ENCODE data around the gene RHOT1. TPM values are rescaled to one million over a fixed set of nuclear protein-coding genes. Genes with fewer than 3 reads are reported as not detected.
A peak's percentile ranks its signal among the peaks of the same experiment; 100 is the strongest.
"Not testable (repeated sequence)": the region's sequence is repeated elsewhere in the genome, so short reads cannot be mapped to it uniquely, and the experiment has no call there.

Gene RHOT1
- total RNA-seq, 2 donors from 2014 or later = 18.9 to 19.5 TPM

- H3K27me3 Mint-ChIP-seq = no peaks in the 10 kb centered on the region
- peaks cover 20% of the 10 kb centered on the region for H3K4me1 Mint-ChIP-seq
- peak overlapping the region; percentile 97 for H3K4me3 Mint-ChIP-seq
- H3K27ac Mint-ChIP-seq = peak overlapping the region; percentile 95
- H3K9me3 ChIP-seq (ENCODE audit: control insufficient read depth, low read length, poor library complexity, severe bottlenecking) = no peaks in the 10 kb centered on the region
- DNase-seq (peak; percentile 58 to 73 (median 73)), ATAC-seq (peak; percentile 99)
- no peaks in the 10 kb centered on the region for H3K36me3 Mint-ChIP-seq (ENCODE audit: low read depth)
Observed at GRCh38 chr17:32127158-32127897, 15.0 kb upstream of the RHOT1 start.

DNA sequence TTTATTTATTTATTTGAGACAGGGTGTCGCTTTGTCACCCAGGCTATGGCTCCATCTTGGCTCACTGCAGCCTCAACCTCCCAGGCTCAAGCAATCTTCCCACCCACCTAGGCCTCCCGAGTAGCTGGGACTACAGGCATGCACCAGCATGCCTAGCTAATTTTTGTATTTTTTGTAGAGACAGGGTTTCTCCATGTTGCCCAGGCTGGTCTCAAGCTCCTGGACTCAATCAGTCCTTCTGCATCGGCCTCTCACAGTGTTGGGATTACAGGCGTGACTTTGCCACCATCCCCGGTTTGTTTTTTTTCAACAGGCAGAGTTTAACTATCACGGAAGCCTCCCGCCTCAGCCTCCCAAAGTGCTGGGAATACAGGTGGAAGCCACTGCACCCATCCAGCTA lies 13.8 kb upstream of the RHOT1 start:
- peak overlapping the region; percentile 76 for H3K4me3 Mint-ChIP-seq
- H3K9me3 ChIP-seq (ENCODE audit: control insufficient read depth, low read length, poor library complexity, severe bottlenecking); DNase-seq; H3K27me3 Mint-ChIP-seq; H3K36me3 Mint-ChIP-seq (ENCODE audit: low read depth); ATAC-seq: not testable (repeated sequence)
- peak overlapping the region; percentile 95 for H3K27ac Mint-ChIP-seq
- peaks cover 20% of the 10 kb centered on the region for H3K4me1 Mint-ChIP-seq

- not testable (repeated sequence) for H3K36me3 Mint-ChIP-seq (ENCODE audit: low read depth); H3K27me3 Mint-ChIP-seq; H3K4me1 Mint-ChIP-seq; DNase-seq; ATAC-seq; H3K4me3 Mint-ChIP-seq; H3K9me3 ChIP-seq (ENCODE audit: control insufficient read depth, low read length, poor library complexity, severe bottlenecking); H3K27ac Mint-ChIP-seq
Observed at GRCh38 chr17:32135497-32136117, 6.7 kb upstream of the RHOT1 start.

GRCh38 chr17:32136856-32137255 lies 5.4 kb upstream of the RHOT1 start:
- Mint-ChIP-seq H3K4me3 (no peak overlapping the region), H3K4me1 (peaks cover 11% of the 10 kb centered on the region), H3K27me3 (no peaks in the 10 kb centered on the region), H3K27ac (no peak overlapping the region), H3K36me3 (ENCODE audit: low read depth) (no peaks in the 10 kb centered on the region)
- peak; percentile 22 for ATAC-seq
- no peak for DNase-seq
- no peaks in the 10 kb centered on the region for H3K9me3 ChIP-seq (ENCODE audit: control insufficient read depth, low read length, poor library complexity, severe bottlenecking)

DNA sequence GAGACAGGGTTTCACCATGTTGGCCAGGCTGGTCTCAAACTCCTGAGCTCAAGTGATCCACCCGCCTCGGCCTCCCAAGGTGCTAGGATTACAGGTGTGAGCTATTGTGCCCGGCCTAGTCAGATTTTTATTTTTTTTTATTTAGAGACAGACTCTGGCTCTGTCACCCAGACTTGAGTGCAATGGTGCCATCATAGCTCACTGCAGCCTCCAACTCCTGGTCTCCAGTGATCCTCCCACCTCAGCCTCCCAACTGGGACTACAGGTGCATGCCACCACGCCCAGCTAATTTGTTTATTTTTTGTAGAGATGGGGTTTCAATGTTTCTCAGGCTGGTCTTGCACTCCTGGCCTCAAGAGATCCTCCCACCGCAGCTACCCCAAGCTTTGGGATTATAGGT lies 2.8 kb upstream of the RHOT1 start:
- H3K4me3 Mint-ChIP-seq; H3K27me3 Mint-ChIP-seq; H3K9me3 ChIP-seq (ENCODE audit: control insufficient read depth, low read length, poor library complexity, severe bottlenecking); ATAC-seq; DNase-seq; H3K27ac Mint-ChIP-seq; H3K36me3 Mint-ChIP-seq (ENCODE audit: low read depth): not testable (repeated sequence)
- peaks cover 21% of the 10 kb centered on the region for H3K4me1 Mint-ChIP-seq

DNA sequence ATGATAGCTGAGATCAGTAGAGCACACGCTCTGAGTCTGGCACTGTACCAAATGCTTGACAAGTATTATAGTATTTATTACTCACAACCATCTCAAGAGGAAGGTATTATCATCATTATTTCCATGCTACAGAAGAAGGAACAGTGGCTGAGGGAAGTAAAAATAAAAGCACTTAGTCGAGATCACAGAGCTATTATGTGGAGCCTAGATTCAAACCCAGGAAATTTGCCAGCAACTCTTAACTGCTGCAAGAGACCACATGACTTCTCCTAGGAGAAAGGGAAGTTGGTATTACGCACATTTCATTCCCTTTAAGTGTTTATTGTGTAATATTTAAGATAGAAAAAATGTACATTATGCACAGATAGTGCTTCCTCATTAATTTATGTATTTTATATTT lies 1.0 kb upstream of the RHOT1 start:
- peaks cover 21% of the 10 kb centered on the region for H3K4me1 Mint-ChIP-seq
- no peaks in the 10 kb centered on the region for H3K9me3 ChIP-seq (ENCODE audit: control insufficient read depth, low read length, poor library complexity, severe bottlenecking)
- no peaks in the 10 kb centered on the region for H3K27me3 Mint-ChIP-seq
- H3K4me3 Mint-ChIP-seq = no peak overlapping the region
- H3K36me3 Mint-ChIP-seq (ENCODE audit: low read depth) = no peaks in the 10 kb centered on the region
- no peak for ATAC-seq
- DNase-seq = no peak
- peak overlapping the region; percentile 57 for H3K27ac Mint-ChIP-seq

DNA sequence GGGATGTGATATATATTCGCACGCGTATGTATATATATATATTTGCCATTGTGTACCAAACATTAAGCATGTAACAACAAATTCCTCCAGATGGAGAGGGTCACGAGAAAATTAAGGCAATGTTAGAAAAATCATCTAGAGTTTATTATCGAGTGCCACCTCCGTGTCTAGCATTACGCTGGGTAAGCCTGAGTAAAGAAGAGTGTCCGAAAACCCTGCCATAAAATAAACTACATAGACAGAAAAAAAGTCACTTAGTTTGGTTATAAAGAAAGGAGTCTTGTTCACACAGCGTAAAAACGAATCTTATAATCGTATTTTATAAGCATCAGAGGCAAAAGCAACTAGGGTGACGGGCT lies 644 bp upstream of the RHOT1 start:
- Mint-ChIP-seq H3K4me3 (peak overlapping the region; percentile 98), H3K27me3 (no peaks in the 10 kb centered on the region), H3K4me1 (peaks cover 19% of the 10 kb centered on the region), H3K27ac (peak overlapping the region; percentile 57), H3K36me3 (ENCODE audit: low read depth) (no peaks in the 10 kb centered on the region)
- ATAC-seq (no peak), DNase-seq (no peak)
- H3K9me3 ChIP-seq (ENCODE audit: control insufficient read depth, low read length, poor library complexity, severe bottlenecking) = no peaks in the 10 kb centered on the region

DNA sequence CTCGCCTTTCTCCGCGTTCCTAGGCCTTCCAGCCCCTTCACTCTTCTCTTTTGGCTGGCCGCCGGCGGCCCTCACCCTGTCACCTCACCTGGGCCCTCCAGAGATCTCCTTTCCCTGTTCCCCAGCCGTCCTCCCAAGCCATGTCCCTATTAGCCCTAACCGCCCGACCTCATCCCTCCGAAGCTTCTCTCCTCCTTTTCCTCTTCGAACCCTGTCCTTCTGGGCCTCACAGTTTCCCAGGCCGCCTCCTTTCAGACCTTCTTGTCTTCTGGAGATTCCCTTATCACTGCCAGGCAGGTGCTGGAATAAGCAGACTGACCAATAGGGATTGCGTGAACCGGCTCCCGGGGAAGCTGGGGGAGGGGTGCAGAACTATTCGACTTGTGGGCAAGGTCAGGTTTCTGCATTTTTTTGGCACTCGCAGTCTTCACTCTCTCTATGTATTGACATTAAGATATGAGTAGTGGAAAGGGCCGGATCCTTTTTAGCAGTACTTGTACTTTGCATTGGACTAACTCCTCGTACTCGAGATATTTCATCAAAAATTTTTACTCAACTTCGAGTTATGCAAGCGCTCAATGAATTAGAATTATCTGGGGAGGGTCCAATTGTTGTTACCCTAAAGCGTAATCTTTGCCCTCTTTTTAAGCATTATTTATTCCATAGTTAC lies 690 bp downstream of the RHOT1 start:
- H3K4me1 Mint-ChIP-seq = peaks cover 17% of the 10 kb centered on the region
- H3K27ac Mint-ChIP-seq = peak overlapping the region; percentile 95
- H3K36me3 Mint-ChIP-seq (ENCODE audit: low read depth) = no peaks in the 10 kb centered on the region
- H3K4me3 Mint-ChIP-seq = peak overlapping the region; percentile 98
- no peaks in the 10 kb centered on the region for H3K9me3 ChIP-seq (ENCODE audit: control insufficient read depth, low read length, poor library complexity, severe bottlenecking)
- no peaks in the 10 kb centered on the region for H3K27me3 Mint-ChIP-seq
- DNase-seq = no peak
- no peak for ATAC-seq

- no peaks in the 10 kb centered on the region for H3K36me3 Mint-ChIP-seq (ENCODE audit: low read depth)
- H3K4me1 Mint-ChIP-seq = peaks cover 17% of the 10 kb centered on the region
- H3K4me3 Mint-ChIP-seq = peak overlapping the region; percentile 98
- ATAC-seq (no peak), DNase-seq (no peak)
- no peaks in the 10 kb centered on the region for H3K9me3 ChIP-seq (ENCODE audit: control insufficient read depth, low read length, poor library complexity, severe bottlenecking)
- no peaks in the 10 kb centered on the region for H3K27me3 Mint-ChIP-seq
- peak overlapping the region; percentile 95 for H3K27ac Mint-ChIP-seq
Observed at GRCh38 chr17:32143527-32143870, 1.2 kb downstream of the RHOT1 start.

- not testable (repeated sequence) for H3K27ac Mint-ChIP-seq; DNase-seq; H3K9me3 ChIP-seq (ENCODE audit: control insufficient read depth, low read length, poor library complexity, severe bottlenecking); H3K4me3 Mint-ChIP-seq; ATAC-seq; H3K36me3 Mint-ChIP-seq (ENCODE audit: low read depth); H3K27me3 Mint-ChIP-seq
- peaks cover 16% of the 10 kb centered on the region for H3K4me1 Mint-ChIP-seq
Observed at GRCh38 chr17:32144442-32144841, 2.1 kb downstream of the RHOT1 start.

DNA sequence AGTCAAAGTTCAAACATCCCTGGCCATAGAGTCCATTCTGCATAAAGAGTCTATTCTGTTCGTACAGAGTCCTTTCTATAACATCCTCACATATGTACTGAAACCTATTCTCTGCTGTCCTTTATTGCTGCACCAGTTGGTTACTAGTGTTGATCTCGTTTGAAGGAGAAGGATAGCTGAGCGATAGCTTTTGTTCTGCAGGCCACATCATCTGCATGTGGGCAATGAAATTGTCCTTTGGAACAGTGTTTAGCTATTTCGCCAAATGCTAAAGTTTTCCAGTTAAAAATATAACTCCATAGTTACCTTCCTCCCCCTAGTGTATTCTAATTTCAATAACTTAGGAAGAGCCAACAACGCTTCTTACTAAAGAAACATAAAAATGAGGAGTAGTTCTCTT lies 6.0 kb downstream of the RHOT1 start:
- no peak for ATAC-seq
- Mint-ChIP-seq H3K27ac (no peak overlapping the region), H3K36me3 (ENCODE audit: low read depth) (no peaks in the 10 kb centered on the region), H3K4me3 (no peak overlapping the region), H3K27me3 (no peaks in the 10 kb centered on the region), H3K4me1 (peaks cover 23% of the 10 kb centered on the region)
- no peaks in the 10 kb centered on the region for H3K9me3 ChIP-seq (ENCODE audit: control insufficient read depth, low read length, poor library complexity, severe bottlenecking)
- DNase-seq = no peak

DNA sequence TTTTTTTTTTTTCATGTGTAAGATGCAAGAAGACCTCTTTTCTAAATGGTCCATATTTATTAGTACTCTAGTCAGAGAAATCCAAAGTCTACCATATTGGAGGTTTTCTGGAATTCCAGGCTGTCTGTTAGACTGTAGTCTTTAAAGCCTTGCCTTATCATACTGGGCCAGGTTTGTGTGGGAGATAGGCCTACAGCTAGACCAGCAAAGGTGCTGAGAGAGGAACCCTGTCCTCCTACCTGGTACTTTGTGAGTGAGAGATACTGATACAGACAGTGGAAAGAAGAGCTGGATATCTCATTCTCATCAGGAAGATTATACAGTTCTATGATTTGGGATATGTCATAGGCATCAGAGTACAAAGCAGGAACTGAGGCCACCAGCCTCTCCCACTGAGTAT lies 8.1 kb downstream of the RHOT1 start:
- ATAC-seq (no peak), DNase-seq (no peak)
- Mint-ChIP-seq H3K36me3 (ENCODE audit: low read depth) (peaks cover 4% of the 10 kb centered on the region), H3K27ac (peak overlapping the region; percentile 49), H3K4me1 (peaks cover 16% of the 10 kb centered on the region), H3K4me3 (no peak overlapping the region), H3K27me3 (no peaks in the 10 kb centered on the region)
- no peaks in the 10 kb centered on the region for H3K9me3 ChIP-seq (ENCODE audit: control insufficient read depth, low read length, poor library complexity, severe bottlenecking)

- Mint-ChIP-seq H3K27me3 (no peaks in the 10 kb centered on the region), H3K27ac (no peak overlapping the region), H3K4me1 (peaks cover 18% of the 10 kb centered on the region)
Observed at GRCh38 chr17:32152130-32152529, 9.8 kb downstream of the RHOT1 start.

More at GRCh38 chr17:32152130-32152529, 9.8 kb downstream of the RHOT1 start:
- ATAC-seq = no peak
- no peaks in the 10 kb centered on the region for H3K9me3 ChIP-seq (ENCODE audit: control insufficient read depth, low read length, poor library complexity, severe bottlenecking)
- H3K36me3 Mint-ChIP-seq (ENCODE audit: low read depth) = peaks cover 4% of the 10 kb centered on the region
- no peak overlapping the region for H3K4me3 Mint-ChIP-seq
- no peak for DNase-seq
